Hepatic stellate cell (primary cell): ENCODE results near the gene NF1.
A peak's percentile ranks its signal among the peaks of the same experiment; 100 is the strongest.

Experiments
- DNase-seq: peaks from one replicate; pipeline ENCODE4 v3.0.0; 2011; ENCODE audit warnings: low spot score

The NF1 gene

DNA sequence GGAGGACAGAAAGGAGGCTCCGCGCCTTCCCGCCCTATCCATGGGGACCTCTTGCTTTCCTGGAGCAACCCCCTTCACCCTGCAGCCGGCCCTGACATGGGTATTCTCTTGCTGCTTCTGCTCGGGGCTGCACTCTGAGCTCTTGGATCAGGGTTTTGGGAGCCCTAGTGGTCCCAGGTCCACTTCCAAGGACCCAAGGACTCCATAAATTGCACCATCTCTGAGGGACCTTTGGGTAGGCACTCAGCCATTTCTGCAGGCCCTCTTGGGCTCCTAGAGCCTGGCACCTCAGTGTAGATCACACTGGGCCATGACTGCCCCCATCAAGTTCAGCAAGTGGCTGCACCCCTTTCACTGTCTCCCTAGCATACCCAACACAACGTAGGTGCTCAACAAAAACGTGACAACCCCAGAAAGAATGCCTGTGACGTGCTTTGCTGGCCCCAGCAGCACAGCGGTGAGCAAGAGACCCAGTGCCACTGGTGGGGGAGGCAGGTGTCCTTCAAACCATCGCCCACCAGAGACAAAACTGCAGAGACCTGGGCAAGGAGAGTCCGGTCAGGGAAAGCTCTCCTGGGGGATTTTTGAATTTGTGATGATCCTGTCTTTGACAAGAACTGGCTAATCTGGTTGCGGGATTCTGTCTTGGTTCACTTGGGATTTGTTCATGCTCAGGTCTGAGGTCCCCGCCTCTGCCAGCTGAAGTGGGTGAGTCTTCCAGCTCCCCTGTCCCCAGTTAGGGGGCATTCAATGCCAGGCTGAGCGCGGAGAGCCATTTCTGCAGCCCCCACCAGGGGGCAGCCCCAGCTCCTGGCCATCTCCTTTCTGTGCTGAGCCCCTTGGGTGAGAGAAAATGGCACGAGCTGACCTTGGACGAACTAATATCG lies 294.2 kb downstream of the NF1 start:
- DNase-seq = peak; percentile 66

DNA sequence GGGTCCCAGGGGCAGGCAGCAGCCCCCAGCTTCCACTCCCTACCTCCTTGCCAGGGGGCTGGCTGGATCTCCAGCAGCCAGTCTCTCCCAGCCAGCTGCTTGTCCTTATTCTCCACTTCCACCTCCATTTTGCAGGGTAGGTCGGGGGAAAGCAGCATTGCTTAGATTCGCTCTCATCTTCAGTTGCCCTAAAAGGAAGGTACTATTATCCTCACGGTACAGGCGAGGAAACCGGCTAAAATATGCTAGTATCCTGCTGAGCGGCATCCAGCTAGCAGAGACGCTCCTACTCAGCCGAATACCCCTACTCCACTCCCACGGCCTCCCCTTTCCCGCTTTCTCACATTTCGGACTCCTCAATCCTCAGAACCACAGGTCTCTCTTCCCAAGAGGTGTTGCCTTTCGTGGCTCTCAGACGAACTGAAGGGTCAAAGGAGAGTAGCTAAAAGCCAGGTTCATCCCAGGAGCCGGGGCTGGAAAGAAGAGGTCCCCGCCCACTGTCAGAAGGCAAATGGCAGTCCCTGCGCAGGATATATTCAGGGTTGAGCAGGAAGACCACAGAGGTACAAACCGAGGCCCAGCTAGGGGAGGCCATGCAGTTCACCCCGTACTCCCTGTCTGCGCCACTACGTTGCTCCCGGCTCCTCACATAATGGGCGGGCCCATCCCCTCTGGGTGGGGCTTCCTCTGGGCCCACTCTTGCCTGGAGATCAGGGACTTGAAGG lies 295.0 kb downstream of the NF1 start:
- DNase-seq = no peak

DNA sequence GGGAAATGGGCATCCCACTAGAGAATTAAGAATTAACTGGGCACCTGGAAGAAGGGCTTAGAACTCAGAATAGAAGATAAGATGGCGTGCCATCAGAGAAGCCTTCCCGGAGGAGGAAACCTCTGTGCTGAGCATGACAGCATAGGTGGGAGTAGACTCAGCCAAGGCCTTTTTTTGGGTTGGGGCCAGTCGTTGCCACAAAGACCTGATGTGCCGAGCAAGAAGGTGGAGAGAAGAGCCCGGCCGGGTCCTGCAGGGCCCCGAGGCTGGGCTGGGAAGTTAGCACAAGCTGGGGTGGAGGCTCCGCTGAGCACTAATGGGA lies 295.6 kb downstream of the NF1 start:
- no peak for DNase-seq

- no peak for DNase-seq
Observed at GRCh38 chr17:31390748-31391495, 296.1 kb downstream of the NF1 start.

DNA sequence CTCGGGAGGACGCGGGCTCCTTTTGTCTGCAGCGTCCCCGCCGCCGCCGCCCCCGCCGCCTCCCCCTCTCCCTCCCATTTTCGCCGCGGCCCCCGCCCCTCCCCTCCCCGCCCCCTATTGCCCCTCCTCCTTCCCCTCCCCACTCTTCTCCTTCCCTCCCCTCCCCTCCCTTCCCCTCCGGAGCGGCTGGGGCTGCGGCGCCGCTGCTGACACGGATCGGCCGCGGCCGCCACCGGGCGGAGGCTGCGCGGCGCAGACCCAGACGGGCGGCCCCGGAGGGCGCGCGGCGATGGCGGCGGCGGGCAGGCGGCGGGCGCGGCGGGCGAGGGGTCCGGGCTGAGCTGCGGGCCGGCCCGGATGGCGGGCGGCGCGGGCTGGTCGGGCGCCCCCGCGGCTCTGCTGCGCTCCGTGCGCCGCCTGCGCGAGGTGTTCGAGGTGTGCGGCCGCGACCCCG lies 296.7 kb downstream of the NF1 start, which contains the start of gene RAB11FIP4:
Gene RAB11FIP4 (plus strand): TSS at position 180 of the 454 bp plus-strand sequence. CDS start 178 bp downstream, at position 358.
- no peak for DNase-seq

- DNase-seq = no peak
Observed at GRCh38 chr17:31392002-31392855, 297.5 kb downstream of the NF1 start.

DNA sequence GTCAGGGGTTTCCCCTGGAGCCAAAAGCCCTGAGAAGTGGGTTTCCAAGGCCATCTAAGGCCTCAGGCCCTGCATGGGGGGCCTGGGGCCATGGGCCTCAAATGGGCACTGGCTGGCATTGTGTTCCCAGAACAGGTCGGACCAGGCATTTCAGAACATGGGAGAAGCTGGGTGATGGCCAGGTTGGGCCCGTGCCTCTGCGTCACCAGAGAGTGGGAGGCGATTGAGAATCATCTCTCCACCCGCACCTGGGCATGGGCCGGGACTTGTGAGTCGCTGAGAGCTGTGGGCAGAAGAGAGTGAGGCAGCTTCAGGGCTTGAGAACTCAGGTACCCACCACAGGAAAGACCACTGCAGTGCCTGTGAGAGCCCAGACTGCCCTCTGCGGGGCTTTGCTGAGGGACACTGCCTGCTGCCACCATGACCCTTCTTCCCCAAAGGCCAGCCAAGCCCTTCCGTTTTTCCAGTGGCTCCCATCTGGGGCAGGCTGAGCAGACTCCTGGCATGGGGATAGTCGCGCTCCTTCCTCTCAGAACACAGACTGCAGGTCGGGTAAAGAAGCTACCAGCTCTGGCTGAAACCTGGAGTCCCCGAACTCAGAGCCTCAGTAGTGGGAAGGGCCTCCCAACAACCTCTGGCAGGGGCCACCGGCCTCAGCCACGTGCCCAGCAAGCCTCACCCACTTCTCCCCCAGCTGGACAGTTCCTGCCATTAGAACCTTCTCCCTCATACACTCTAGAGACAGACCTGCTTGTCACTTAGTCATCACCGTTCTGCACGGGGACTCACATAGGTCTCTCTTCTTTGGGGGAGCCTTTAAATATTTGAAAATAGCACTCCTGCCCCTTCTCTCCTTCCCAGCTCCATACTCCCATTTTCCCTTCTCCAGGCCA lies 298.3 kb downstream of the NF1 start:
- no peak for DNase-seq

DNA sequence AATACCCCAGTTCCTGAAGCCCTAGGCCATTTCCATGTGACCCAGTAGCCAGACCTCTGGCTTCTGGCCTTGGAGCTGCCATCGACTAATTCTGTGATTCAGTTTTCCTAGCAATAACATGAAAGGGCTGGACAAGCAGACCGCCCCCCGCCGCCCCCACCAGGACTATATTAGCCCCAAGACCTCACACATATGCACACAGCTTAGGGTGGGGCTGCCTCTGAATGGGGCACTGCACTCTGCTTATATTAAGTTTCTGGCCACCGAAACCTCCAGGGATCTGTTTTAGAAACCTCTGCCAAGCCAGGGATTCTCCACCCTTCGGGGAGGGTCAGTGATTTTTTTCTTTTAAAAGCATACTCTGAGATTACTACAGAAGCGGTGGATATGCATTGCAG lies 299.0 kb downstream of the NF1 start:
- no peak for DNase-seq

DNA sequence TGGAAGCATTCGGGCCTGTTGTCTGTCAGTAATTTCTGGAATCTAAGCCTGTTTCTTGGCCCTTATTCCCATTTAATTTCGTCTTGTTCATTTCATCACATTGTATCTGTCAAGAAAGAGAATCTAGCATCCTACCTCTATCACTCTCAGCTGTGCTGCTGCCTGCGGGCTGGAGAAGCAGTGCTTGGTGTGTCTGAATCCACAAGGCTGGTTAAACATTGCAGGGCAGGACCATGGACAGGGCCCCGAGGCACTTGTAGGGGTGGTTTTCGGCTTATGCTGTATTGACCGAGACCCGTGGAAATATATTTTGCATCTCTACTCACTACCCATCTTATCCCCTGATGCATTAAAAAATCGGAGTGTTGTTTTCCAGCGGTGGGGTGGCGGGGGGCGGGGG lies 299.8 kb downstream of the NF1 start:
- DNase-seq = peak; percentile 77

GRCh38 chr17:31397256-31397939 lies 302.6 kb downstream of the NF1 start:
- DNase-seq = no peak

GRCh38 chr17:31398381-31399311 lies 303.9 kb downstream of the NF1 start:
- no peak for DNase-seq

DNA sequence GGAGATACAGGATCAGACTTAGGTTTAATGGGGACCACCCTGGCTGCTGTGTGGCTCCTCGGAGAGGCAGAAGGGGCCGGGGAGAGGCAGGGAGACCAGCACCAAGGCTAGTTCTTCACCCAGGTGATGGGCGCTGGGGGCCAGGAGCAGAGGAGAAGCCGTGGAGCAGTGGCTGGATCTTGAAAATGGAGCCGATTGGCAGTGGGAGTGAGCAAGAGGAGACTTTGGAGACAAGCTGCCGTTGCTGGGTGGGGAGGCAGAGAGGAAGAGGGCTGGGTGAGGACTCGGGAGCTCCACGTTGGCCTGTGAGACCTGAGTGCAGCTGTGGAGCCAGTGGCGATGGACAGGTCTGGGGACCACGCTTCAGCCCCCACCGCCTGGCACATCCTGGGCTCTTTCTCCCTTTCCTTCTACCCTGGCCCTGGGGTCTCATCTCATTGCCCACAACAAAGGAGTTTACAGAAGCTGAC lies 305.7 kb downstream of the NF1 start:
- no peak for DNase-seq

DNA sequence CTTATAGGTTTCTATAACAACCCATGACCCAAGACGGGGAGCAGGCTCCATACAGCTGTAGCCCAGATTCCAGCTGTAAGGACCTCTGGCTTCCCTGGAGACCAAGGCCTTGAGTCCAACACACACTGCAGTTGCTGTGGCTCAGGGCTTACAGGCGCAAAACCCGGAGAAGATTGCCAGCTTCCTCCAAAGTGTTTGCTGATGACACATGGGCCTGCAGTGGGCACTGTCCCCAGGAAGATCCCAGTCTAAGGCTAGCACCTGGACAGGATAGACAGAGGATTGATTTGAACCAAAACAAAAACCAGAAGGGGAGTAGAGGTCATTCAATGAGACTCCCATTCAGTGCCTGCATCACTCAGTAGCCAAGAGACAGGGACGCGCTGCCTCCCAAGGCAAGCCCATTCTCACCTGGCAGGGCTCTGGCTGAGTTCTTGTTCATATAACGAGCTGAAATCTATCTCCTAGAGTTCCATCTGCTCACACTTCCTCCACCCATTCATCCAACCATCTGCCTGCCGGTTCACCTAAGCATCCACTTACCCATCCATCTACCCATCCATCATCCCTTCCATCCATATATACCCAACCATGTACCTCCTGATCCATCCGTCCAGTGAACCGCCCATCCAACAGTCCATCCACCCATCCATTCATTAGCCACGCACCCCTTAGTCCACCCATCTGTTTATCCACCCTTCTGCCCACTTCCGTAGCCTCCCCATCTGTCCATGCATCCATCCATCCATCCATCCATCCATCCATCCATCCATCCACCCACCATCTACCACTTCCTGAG lies 306.9 kb downstream of the NF1 start:
- no peak for DNase-seq

DNA sequence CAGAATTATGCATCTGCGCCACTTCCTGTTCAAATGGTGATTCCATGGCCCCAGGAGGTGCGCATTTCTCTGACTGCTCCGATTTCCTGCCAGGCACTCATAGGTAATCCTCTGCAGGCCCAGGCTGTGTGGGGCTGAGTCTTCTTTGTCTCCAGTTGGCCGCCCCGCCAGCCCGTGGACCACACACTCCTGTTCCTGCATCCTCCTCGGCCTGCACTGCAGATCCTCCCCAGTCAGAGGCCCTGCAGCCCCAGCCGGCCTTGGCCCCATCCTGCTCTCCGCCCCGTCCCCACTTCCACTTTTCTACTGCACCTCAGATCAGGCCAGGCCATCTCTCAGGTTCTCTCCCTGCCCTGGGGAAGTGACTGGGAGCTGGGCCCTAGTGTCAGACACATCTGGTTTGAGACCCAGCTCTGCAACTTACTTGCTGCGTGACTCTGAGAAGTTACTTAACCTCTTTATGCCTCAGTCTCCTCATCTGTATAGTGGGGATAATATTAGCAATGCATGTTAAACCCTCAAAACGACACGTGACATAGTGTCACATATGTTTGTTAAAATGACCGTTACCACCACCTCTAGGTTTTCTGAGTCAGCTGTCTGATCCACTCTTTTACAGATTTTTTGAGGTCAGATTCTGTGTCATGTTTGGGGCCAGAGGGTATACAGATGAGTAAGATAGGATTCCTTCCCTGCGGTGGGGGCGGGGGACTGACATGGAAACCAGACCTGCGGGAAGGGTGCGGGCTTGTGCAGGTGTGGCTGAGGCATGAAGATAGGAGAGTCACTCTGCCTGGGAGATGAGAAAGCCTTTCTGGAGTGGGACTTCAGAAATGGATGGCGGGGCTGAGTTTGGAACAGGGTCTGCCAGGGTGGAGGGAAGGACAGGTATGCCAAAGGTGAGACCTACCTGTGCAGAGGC lies 309.5 kb downstream of the NF1 start:
- DNase-seq = no peak

DNA sequence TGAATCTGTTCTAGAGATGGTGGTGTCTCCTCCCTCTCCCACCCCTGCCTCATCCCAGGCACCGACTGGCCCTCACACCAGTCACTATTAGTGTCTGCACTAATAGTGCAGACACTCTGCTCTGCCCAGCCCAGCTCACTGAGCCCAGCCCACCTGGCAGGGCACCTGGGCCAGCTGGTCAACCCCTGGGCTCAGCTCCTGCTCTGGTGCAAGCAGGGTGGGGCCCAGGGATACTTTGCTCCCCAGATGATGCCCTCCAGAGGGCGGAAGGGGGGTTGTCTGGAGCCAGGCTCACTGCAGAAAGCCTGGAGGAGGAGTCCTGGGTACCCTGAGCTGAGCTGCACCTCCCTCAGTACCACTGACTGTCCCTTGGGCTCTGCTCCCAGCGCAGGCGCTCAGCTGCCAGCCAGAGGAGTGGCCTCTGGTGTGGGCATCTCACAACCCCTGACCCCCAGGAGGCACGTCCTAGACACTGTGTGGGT lies 311.2 kb downstream of the NF1 start:
- no peak for DNase-seq

GRCh38 chr17:31408586-31408985 lies 313.8 kb downstream of the NF1 start:
- DNase-seq = no peak
